ENCODE measurements around the gene PICK1. TPM values are rescaled to one million over a fixed set of nuclear protein-coding genes. Genes with fewer than 3 reads are reported as not detected.

The PICK1 gene
- polyA plus RNA-seq, 1 donor from 2014 or later: 101 TPM

DNA sequence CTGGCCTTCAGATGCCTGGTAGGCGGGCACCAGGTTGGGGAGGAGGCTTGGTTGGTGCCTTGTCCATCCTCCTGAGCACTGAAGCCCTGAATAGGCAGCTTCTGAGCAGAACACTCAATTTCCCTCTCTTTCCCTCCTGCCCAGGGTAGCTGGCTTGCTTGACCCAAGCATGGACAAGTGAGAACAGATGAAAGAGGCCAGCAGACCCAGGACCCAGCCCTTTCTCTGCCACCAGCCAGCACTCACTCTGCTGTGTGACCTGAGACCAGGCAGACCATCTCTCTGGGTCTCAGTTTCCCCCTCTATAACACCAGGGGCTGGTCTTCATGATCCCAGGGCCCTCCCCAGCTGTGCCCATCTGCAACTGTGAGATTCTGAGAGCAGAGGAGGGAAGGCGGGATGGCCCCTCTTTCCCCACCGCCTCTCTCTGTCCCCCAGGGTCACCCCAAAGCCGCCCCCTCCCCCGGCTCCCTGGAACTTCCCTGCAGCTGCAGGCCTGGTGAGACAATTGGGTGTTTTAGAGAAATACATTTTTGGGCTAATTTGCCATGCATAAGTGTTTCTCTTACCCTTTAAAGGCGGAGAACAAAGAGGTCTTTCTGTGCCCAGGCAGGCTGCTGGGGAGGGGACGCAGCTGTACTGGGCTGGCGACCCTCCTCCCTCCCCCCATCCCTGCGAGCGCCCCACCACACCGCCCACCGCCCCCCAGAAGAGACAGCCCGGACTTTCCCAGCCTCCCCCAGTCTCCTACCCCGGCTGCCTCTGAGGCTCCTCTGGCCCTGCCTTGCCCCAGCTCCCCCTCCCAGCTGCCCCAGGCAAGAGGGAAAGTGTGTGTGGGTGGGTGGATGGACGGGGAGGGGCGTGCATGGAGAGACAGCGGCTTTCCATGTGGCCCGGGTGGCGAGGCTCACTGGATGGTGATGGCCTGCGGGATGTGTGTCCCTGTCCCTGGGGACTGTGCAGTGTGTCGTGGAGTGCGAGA lies 30.8 kb upstream of the PICK1 start:
- no peak overlapping the region for H3K9ac ChIP-seq (ENCODE audit: low read length)
- H4K20me1 ChIP-seq (ENCODE audit: insufficient read depth): no peaks in the 10 kb centered on the region
- H3K27ac ChIP-seq (ENCODE audit: low read length): no peak overlapping the region
- no peaks in the 10 kb centered on the region for H3K9me3 ChIP-seq (ENCODE audit: low read length)
- H3K4me2 ChIP-seq (ENCODE audit: low read length): no peak overlapping the region
- H3K9me2 ChIP-seq (ENCODE audit: insufficient read depth, low read length): no peaks in the 10 kb centered on the region
- no peaks in the 10 kb centered on the region for H3K27me3 ChIP-seq (ENCODE audit: insufficient read depth, low read depth, low read length)
- no peak overlapping the region for H3K4me3 ChIP-seq (ENCODE audit: low read length)
- TF ChIP-seq SMC3 (conservative IDR thresholded peaks at IDR 0.05; ENCODE audit: poor library complexity): no peak
- TF ChIP-seq POLR2AphosphoS5 (IDR thresholded peaks at IDR 0.05): no peak
- no peak for TF ChIP-seq TAF1 (IDR thresholded peaks at IDR 0.05; ENCODE audit: low read depth)
- TF ChIP-seq, protein P1, sequence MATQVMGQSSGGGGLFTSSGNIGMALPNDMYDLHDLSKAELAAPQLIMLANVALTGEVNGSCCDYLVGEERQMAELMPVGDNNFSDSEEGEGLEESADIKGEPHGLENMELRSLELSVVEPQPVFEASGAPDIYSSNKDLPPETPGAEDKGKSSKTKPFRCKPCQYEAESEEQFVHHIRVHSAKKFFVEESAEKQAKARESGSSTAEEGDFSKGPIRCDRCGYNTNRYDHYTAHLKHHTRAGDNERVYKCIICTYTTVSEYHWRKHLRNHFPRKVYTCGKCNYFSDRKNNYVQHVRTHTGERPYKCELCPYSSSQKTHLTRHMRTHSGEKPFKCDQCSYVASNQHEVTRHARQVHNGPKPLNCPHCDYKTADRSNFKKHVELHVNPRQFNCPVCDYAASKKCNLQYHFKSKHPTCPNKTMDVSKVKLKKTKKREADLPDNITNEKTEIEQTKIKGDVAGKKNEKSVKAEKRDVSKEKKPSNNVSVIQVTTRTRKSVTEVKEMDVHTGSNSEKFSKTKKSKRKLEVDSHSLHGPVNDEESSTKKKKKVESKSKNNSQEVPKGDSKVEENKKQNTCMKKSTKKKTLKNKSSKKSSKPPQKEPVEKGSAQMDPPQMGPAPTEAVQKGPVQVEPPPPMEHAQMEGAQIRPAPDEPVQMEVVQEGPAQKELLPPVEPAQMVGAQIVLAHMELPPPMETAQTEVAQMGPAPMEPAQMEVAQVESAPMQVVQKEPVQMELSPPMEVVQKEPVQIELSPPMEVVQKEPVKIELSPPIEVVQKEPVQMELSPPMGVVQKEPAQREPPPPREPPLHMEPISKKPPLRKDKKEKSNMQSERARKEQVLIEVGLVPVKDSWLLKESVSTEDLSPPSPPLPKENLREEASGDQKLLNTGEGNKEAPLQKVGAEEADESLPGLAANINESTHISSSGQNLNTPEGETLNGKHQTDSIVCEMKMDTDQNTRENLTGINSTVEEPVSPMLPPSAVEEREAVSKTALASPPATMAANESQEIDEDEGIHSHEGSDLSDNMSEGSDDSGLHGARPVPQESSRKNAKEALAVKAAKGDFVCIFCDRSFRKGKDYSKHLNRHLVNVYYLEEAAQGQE (IDR thresholded peaks at IDR 0.05; ENCODE audit: borderline replicate concordance): no peak
- TF ChIP-seq EZH2 (IDR thresholded peaks at IDR 0.05; ENCODE audit: borderline replicate concordance, insufficient read depth, low read length, poor library complexity, severe bottlenecking): no peak
- no peak for TF ChIP-seq RAD21 (conservative IDR thresholded peaks at IDR 0.05)
- TF ChIP-seq, protein P2, sequence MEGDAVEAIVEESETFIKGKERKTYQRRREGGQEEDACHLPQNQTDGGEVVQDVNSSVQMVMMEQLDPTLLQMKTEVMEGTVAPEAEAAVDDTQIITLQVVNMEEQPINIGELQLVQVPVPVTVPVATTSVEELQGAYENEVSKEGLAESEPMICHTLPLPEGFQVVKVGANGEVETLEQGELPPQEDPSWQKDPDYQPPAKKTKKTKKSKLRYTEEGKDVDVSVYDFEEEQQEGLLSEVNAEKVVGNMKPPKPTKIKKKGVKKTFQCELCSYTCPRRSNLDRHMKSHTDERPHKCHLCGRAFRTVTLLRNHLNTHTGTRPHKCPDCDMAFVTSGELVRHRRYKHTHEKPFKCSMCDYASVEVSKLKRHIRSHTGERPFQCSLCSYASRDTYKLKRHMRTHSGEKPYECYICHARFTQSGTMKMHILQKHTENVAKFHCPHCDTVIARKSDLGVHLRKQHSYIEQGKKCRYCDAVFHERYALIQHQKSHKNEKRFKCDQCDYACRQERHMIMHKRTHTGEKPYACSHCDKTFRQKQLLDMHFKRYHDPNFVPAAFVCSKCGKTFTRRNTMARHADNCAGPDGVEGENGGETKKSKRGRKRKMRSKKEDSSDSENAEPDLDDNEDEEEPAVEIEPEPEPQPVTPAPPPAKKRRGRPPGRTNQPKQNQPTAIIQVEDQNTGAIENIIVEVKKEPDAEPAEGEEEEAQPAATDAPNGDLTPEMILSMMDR (IDR thresholded peaks at IDR 0.05; ENCODE audit: poor library complexity, severe bottlenecking): no peak
- no peak for TF ChIP-seq MXI1 (conservative IDR thresholded peaks at IDR 0.05; ENCODE audit: poor library complexity, severe bottlenecking)
- H3K79me2 ChIP-seq (replicated peaks; ENCODE audit: insufficient read depth, low read length): no peaks in the 10 kb centered on the region
- H3K36me3 ChIP-seq (ENCODE audit: insufficient read depth, low read length): no peaks in the 10 kb centered on the region
- H3F3A ChIP-seq (ENCODE audit: insufficient read depth, low read length, poor library complexity, severe bottlenecking): no peaks in the 10 kb centered on the region
- no peak overlapping the region for H2AFZ ChIP-seq (ENCODE audit: low read depth, low read length)

DNA sequence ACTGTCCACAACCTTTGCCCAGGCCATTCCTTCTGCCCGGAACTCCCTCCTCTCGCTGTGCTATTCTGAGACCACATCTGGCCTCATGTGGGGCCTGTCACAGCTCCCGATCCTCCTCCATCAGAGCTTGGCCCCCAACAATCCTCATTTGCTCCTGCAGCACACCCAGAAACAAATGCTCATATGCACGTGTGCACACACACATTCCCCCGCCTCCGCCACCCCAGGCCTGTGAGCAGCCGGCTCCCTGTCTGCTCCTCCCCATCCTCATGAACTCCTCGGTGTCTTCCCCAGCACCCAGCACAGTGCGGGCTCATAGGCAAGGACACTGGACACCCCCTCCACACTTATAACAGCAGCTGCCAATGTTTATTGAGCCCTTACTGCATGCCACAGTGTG lies 29.7 kb upstream of the PICK1 start:
- no peaks in the 10 kb centered on the region for H4K20me1 ChIP-seq (ENCODE audit: insufficient read depth)
- no peaks in the 10 kb centered on the region for H3K9me3 ChIP-seq (ENCODE audit: low read length)
- H3K4me2 ChIP-seq (ENCODE audit: low read length): no peak overlapping the region
- H3K9ac ChIP-seq (ENCODE audit: low read length): no peak overlapping the region
- no peaks in the 10 kb centered on the region for H3K79me2 ChIP-seq (replicated peaks; ENCODE audit: insufficient read depth, low read length)
- no peak overlapping the region for H2AFZ ChIP-seq (ENCODE audit: low read depth, low read length)
- no peaks in the 10 kb centered on the region for H3K27me3 ChIP-seq (ENCODE audit: insufficient read depth, low read depth, low read length)
- H3F3A ChIP-seq (ENCODE audit: insufficient read depth, low read length, poor library complexity, severe bottlenecking): no peaks in the 10 kb centered on the region
- no peaks in the 10 kb centered on the region for H3K36me3 ChIP-seq (ENCODE audit: insufficient read depth, low read length)
- H3K4me3 ChIP-seq (ENCODE audit: low read length): no peak overlapping the region
- H3K27ac ChIP-seq (ENCODE audit: low read length): no peak overlapping the region
- TF ChIP-seq POLR2AphosphoS5 (IDR thresholded peaks at IDR 0.05): no peak
- no peak for TF ChIP-seq EP300 (conservative IDR thresholded peaks at IDR 0.05; ENCODE audit: poor library complexity, severe bottlenecking)
- TF ChIP-seq MXI1 (conservative IDR thresholded peaks at IDR 0.05; ENCODE audit: poor library complexity, severe bottlenecking): no peak
- no peak for TF ChIP-seq EZH2 (IDR thresholded peaks at IDR 0.05; ENCODE audit: borderline replicate concordance, insufficient read depth, low read length, poor library complexity, severe bottlenecking)
- no peak for TF ChIP-seq SMC3 (conservative IDR thresholded peaks at IDR 0.05; ENCODE audit: poor library complexity)
- TF ChIP-seq, protein P1 (IDR thresholded peaks at IDR 0.05; ENCODE audit: borderline replicate concordance): no peak
- TF ChIP-seq RAD21 (conservative IDR thresholded peaks at IDR 0.05): no peak
- TF ChIP-seq TAF1 (IDR thresholded peaks at IDR 0.05; ENCODE audit: low read depth): no peak
- TF ChIP-seq, protein P2 (IDR thresholded peaks at IDR 0.05; ENCODE audit: poor library complexity, severe bottlenecking): no peak
- H3K9me2 ChIP-seq (ENCODE audit: insufficient read depth, low read length): no peaks in the 10 kb centered on the region
